HTR-8/SVneo (cell line): ENCODE results near the gene ZNF689.

ENCODE experiments used
- DNase-seq: peaks from one replicate; pipeline ENCODE4 v3.0.0; 2011; ENCODE audit warnings: low spot score, mixed read lengths; ENCODE audit not compliant: insufficient read length
- FAIRE-seq: peaks from 2 replicates; lab custom pipeline; 2011; peaks lifted over from hg19 to GRCh38; lab: Jason Lieb, UNC

ZNF689 gene

GRCh38 chr16:30609926-30610839 lies at the start of gene ZNF689:
TSS of gene ZNF689 (minus strand) at chr16:30610389. CDS start at chr16:30610041, 348 bp downstream.
- DNase-seq = peak; percentile 97
- peak; percentile 16 for FAIRE-seq

- DNase-seq (peak; percentile 82), FAIRE-seq (no peak)
Observed at GRCh38 chr16:30658731-30659506, 48.7 kb upstream of the ZNF689 start.

- peak; percentile 97 for FAIRE-seq
- peak; percentile 98 for DNase-seq
Observed at GRCh38 chr16:30657866-30658730, 47.9 kb upstream of the ZNF689 start, which contains the start of gene FBRS. TSS of gene FBRS (plus strand) at chr16:30658431. CDS start at chr16:30659519, 1,088 bp downstream.

GRCh38 chr16:30656974-30657865 lies 47.0 kb upstream of the ZNF689 start:
- FAIRE-seq (peak; percentile 44), DNase-seq (no peak)

- no peak for FAIRE-seq
- DNase-seq = no peak
Observed at GRCh38 chr16:30656388-30656787, 46.2 kb upstream of the ZNF689 start.

GRCh38 chr16:30655815-30656347 lies 45.7 kb upstream of the ZNF689 start:
- no peak for FAIRE-seq
- no peak for DNase-seq

GRCh38 chr16:30654856-30655255 lies 44.7 kb upstream of the ZNF689 start:
- no peak for DNase-seq
- FAIRE-seq = no peak

GRCh38 chr16:30652718-30653117 lies 42.5 kb upstream of the ZNF689 start:
- DNase-seq = no peak
- FAIRE-seq = no peak

- no peak for FAIRE-seq
- DNase-seq = no peak
Observed at GRCh38 chr16:30652005-30652296, 41.8 kb upstream of the ZNF689 start.

- DNase-seq (peak; percentile 69), FAIRE-seq (no peak)
Observed at GRCh38 chr16:30651124-30652004, 41.2 kb upstream of the ZNF689 start.

GRCh38 chr16:30650369-30651123 lies 40.4 kb upstream of the ZNF689 start, which contains the start of gene PRR14:
TSS of gene PRR14 (plus strand) at chr16:30650960. CDS start at chr16:30651646, 686 bp downstream.
- DNase-seq (peak; percentile 98), FAIRE-seq (peak; percentile 85)

GRCh38 chr16:30649725-30650368 lies 39.7 kb upstream of the ZNF689 start:
- no peak for DNase-seq
- FAIRE-seq = no peak

GRCh38 chr16:30647274-30647571 lies 37.0 kb upstream of the ZNF689 start:
- FAIRE-seq = no peak
- DNase-seq = no peak

- FAIRE-seq = no peak
- no peak for DNase-seq
Observed at GRCh38 chr16:30645727-30646126, 35.5 kb upstream of the ZNF689 start.

GRCh38 chr16:30644334-30644830 lies 34.2 kb upstream of the ZNF689 start:
- DNase-seq (no peak), FAIRE-seq (no peak)

- FAIRE-seq = no peak
- DNase-seq = no peak
Observed at GRCh38 chr16:30641378-30641982, 31.3 kb upstream of the ZNF689 start.
